Dedifferentiated amniotic fluid mesenchymal stem cell (primary cell): Measurements from ENCODE around the gene SFXN2.
A peak's percentile ranks its signal among the peaks of the same experiment; 100 is the strongest.
"Not testable (repeated sequence)": the region's sequence is repeated elsewhere in the genome, so short reads cannot be mapped to it uniquely, and the experiment has no call there.

Experiments used
- DNase-seq: peaks from one replicate; pipeline ENCODE4 v3.0.0-alpha.2; 2016; ENCODE audit errors: extremely low spot score

Gene SFXN2

DNA sequence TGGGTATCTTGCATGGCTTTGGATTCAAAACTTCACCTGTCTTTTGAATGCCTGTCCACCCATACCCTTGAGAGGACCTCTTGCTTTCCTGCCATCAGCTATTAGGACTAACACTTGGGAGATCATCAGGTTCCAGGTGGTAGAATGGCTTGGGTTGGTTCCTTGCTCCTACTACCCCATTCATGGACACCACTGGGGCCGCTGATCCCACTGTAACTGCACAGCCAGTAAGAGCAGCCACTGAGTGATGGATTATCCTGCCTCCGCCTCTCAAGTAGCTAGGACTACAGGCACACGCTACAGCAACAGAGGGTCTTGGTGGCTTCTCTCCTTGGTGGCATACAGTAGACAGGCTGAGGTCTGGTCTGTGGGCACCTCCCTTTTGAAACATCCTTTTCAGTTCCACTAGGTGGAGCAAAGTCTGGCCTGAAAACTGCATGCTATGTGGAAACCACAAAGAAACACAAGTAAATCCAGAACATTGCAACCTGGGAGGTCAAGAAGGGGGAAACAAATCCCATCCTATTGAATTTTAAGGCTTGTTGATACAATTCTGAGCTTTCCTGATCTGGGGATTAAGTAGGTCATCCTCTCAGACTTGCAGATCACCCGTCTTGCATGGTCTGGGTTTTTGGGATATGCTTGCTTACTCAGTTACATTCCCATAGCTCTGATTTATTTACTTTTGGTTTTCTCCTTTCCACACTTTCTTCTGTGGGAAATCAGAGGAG is 38.7 kb downstream of the SFXN2 start:
- DNase-seq = peak; percentile 83

DNA sequence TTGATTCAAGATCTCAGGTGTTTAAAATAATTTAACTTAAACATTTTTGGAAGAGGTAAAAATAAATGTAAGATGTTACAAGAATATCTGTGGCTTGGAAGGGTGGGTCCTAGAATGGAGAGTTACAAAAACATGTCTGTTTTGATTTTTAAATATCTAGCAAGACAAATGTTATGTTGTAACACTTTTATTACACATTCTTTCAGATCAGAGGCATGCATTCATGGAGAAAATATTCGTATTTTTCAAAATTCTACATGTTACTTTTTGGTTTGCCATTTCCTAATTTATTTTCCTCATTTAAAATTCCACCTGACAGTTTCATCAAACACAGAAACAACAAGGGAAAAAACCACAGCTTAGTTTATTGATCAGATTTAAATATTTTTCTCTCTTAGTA is 39.3 kb downstream of the SFXN2 start:
- no peak for DNase-seq

GRCh38 chr10:102757323-102757722 is 42.9 kb downstream of the SFXN2 start:
- DNase-seq = no peak

DNA sequence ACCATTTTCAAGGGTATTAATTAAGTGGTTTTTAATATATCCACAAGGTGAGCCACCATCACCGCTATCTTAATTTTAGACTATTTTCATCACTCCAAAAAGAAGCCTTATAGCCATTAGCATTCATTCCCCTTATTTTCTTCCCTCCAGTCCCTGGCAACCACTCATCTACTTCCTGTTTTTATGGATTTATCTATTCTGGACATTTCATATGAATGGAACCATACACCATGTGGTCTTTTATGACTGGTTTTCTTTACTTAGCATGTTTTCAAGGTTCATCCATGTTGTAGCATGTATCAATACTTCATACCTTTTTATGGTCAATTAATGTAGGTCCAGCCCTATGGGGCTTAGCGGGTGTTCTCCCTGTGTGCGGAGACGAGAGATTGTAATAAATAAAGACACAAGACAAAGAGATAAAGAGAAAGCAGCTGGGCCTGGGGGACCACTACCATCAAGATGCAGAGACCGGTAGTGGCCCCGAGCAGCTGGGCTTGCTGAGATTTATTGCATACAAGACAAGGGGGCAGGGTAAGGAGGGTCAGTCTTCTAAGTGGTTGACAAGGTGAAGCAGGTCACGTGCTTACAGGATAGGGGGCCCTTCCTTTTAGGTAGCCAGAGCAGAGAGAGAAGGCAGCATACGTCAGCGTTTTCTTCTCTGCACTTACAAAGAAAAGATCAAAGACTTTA is 44.0 kb downstream of the SFXN2 start:
- DNase-seq = no peak

DNA sequence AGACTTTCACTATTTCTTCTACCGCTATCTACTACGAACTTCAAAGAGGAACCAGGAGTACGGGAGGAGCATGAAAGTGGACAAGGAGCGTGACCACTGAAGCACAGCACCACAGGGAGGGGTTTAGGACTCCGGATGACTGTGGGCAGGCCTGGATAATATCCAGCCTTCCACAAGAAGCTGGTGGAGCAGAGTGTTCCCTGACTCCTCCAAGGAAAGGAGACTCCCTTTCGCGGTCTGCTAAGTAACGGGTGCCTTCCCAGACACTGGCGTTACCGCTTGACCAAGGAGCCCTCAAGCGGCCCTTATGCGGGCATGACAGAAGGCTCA is 44.5 kb downstream of the SFXN2 start:
- DNase-seq = not testable (repeated sequence)

- DNase-seq = no peak
Observed at GRCh38 chr10:102759497-102760210, 45.2 kb downstream of the SFXN2 start.

- no peak for DNase-seq
Observed at GRCh38 chr10:102761981-102762380, 47.5 kb downstream of the SFXN2 start.

DNA sequence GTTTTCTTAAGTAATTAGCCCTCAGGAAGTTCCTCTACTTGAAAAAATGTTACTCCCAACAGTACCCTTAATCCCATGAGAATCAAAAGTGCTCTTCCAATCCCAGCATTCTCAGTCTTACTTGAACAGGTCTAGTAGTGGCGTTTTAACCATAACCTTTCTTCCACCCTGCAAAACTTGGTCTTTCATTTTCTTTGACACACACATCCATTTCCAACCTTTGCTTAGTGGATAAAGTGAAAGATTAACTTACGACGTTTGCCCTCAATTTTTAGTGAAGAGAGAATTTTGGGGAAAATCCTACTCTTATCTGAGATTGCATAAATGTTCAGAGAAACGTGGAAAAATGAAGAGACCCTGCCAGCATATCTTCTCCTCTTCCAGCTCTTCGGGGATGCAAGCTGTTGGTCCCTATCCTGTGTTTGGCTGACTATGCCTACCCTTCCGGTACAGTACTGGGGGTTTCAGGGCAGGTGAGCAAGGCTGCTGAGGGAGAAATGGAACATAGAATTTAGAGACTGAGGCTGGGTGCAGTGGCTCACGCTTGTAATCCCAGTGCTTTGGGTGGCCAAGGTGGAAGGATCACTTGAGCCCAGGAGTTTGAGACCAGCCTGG is 48.1 kb downstream of the SFXN2 start:
- DNase-seq = no peak

- DNase-seq = no peak
Observed at GRCh38 chr10:102763037-102763607, 48.7 kb downstream of the SFXN2 start.

- DNase-seq = peak; percentile 33
Observed at GRCh38 chr10:102764470-102765161, 50.2 kb downstream of the SFXN2 start.

DNA sequence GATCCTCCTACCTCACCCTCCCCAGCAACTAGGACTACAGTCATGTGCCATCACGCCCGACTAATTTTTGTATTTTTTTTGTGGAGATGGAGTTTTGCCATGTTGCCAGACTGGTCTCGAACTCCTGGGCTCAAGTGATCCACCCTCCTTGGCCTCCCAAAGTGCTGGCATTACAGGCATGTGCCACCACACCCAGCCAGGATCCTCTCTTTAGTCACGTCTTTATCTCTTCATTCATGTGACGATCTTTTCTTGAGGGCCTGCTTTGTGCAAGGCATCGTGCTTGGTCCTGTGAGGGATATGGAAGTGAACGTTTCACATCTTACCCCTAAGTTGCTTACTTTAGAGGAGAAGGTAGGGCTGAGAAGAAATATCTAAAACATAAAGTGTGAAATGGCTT is 50.9 kb downstream of the SFXN2 start:
- DNase-seq = no peak

DNA sequence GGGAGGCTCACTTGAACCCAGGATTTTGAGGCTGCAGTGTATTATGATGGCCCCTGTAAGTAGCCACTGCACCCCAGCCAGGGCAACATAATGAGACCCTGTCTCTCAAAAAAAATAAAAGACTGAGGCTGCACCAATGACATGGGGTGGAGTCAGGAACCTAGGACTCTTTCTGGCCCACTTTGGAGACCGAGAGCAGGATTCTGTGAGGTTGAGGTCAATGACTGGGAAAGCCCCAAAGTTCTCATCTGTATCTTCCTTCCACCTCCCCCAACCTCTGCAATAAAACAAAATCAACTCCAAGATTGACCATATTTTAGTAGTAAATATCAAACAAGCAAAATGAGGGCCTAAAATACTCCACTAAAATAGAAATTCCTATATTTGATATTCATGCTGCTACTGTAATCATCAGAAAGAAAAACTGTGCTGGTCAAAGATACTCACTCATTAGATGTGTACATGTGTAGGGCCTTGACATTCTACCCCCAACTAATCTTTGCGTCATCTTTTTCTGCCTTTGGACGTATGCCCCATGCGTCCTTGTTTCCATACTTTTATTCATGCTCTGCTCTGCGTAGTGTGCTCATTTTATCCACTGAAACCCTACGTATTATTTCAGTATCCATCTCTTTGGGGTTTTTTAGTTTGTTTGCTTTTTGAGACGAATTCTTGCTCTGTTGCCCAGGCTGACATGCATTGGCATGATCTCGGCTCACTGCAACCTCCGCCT is 53.2 kb downstream of the SFXN2 start:
- no peak for DNase-seq

DNA sequence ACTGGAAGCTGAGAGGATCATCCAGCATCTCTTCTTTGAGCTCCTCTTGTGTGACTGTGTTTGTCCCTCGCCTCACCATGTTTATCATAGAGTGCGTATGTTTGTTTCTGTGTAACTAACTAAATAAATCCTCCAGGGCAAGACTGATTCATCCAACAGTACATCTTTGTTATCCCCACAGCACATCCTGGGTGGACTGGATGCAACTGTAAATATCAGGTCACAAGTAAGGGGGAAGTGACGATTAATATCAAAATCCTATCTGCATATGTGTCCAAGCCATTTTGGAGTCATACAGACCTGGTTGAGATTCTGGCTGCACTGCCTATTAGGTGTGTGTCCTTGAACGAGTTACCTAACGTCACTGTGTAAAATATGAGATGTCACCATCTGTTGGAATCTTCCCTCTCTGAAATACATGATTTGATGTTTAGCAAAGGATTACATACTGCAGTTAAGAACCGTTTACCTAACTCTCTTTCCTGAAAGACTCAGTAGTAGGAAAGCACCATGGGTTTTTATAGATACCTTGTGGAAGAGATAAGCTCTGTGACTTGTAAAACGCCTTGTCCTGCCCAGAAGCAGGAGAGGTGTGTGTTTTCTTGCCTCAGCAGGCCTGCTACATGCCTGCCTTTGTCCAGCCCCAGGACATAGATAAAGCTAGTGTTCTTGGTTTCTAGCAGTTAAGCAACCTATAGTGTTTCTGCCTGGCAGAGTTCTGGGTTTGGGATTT is 55.1 kb downstream of the SFXN2 start:
- no peak for DNase-seq

- DNase-seq = no peak
Observed at GRCh38 chr10:102770108-102770482, 55.7 kb downstream of the SFXN2 start.

DNA sequence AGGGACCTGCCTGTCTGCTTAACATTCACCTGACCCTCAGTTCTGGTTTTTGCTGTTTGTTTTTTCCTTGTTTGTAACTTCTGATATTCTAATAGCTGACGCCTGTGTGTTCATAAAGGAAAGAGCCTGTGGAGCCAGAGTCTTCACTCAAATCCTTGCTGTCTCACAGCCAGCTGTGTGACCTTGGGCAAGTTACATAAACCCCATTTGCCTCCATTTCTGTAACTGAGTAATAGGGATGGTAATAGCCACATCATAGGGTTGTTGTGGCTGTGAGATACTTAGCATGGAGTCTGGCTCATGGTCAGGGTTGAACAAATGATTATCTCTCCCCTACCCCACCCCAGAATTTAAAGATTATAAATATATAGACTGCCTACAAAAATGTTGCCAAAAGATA is 56.4 kb downstream of the SFXN2 start:
- DNase-seq = no peak

GRCh38 chr10:102773320-102773719 is 58.9 kb downstream of the SFXN2 start:
- no peak for DNase-seq

DNA sequence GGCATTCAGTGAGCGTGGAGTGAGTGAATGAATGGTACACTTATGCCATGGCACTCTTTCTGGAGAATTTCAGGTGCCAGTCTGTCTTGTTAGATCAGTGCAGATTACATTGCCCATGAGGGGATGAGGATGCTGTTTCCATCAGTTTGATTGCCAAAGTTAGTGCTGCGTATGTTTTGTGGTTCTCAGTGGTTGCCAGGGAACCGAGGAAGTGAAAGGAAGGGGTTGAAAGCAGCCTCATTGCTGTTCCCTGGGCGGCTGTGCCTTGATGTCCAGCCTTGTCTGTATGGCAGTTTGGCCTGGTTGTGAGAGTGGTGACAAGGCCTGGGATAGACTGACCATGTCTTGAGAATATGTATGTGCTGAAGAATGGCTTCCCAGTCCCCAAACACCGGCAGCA is 59.5 kb downstream of the SFXN2 start:
- no peak for DNase-seq

- no peak for DNase-seq
Observed at GRCh38 chr10:102775201-102775934, 60.9 kb downstream of the SFXN2 start.

DNA sequence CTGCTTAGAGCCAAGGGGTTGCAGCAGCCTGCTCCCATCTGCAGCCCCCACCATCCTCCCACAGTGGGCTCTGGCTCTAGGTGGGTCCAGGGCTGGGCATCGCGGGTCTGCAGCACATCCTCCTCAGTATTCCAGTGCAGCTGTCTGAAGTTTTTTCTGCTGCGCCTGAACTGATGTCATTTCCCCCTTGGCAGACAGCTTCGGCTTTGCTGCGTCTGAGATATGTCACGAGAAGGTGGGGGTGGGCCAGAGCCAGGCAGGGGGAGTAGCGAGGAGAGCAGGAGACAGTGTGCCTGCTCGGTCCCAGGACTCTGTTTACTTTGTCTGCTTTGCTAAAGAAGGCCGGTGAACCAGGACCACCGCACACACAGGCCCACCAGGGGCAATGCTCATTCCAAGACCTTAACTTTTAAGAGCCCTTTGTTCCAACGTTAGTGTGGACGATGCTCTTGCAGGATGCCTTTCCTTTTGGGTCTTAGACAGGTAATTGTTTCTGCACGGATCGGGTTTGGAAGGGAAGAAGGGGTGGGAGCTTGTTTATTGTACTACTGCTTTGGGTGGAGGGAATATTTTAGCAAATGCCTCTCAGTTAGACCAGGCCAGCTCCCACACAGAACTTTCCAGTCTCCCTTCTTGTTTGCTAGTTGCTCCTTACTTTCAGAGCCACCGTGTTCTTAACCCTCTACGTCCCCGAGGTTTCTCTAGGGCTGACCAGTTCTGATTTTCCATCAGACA is 61.7 kb downstream of the SFXN2 start:
- no peak for DNase-seq
